Caki2 (cell line): ENCODE data around the gene CELSR1. TPM values are rescaled to one million over a fixed set of nuclear protein-coding genes. Genes with fewer than 3 reads are reported as not detected.

Source experiments
- DNase-seq: peaks from one replicate; pipeline ENCODE4 v3.0.0-alpha.2; 2015; ENCODE audit warnings: low read depth
- in situ Hi-C: cut with HindIII; loops from 2 replicates; pipeline ENCODE4 v1.10.0; 2016; ENCODE audit warnings: low sequenced_read_pairs, low pct_unique_long_range_greater_than_20kb, mixed read lengths
- total RNA-seq: library from RNA; depleted of rRNA; stranded (reverse); fragments of >200 nt; shearing (Covaris generic); gene quantifications from 2 replicates; pipeline ENCODE4 v1.2.3, GENCODE V29; 2014; ENCODE audit warnings: low replicate concordance

CELSR1 gene
- total RNA-seq, 1 experiment from 2014 or later: 98.7 TPM

DNA sequence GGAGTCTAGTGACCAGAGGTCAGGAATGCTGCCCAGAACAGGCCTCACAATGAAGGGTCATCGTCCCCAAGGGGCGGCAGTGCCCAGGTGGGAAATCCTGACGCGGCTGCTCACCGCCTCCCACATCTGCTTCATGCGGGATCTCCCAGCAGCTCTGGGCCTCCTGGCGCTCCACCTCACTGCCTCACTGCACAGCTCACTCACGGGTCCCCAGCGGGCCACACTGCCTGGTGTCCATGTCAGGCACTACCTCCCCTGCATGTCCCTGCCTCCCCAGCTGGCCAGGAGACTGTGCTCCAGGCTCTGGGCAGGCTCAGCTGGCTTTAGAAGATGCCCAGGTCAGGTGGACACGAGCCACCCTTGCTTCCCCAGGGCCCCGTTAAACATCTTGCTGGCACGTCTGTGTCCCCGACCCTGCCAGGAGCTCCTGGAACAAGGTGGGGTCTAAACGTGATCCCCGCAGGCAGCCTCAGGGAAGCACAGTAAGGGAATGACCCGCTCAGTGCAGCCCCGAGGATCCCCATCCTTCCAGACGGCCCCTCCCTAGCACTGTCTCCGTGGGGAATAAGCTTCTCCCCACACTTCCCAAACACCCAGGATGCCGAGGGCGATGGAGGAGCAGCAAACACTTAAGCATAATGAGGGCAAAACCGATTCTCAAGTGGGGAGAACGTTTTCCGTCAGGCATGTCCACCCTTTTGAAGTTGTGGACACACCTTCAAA, 108.7 kb downstream of the CELSR1 start:
- DNase-seq: no peak
- in situ Hi-C loops: loop anchor here (25.0 kb wide), 1 partner anchor 291 kb away; no protein-coding TSS in a partner anchor

DNA sequence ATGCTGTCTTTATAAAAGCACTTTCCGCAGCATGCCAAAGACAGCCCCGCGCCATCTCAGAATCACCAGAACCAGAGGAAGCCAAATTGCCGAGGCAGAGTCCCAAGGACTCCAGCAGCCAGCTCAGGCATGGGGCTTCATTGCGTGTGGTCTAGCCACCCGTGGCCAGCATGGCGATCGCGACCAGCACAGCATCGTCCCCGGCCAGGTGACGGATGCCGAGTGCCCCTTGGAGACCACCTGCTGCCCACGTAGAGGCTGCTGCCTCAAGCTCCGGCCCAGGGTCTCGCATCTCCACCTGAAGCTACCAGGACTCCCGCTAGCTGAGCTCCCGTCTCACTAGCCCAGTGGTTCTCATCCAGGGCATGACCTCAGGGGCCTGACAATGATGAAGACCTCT, 109.2 kb downstream of the CELSR1 start:
- no peak for DNase-seq
- in situ Hi-C loops: loop anchor here (25.0 kb wide), 1 partner anchor 291 kb away; no protein-coding TSS in a partner anchor

- in situ Hi-C loops: loop anchor here (25.0 kb wide), 1 partner anchor 288 kb away; no protein-coding TSS in a partner anchor
- peak; percentile 93 for DNase-seq
These were observed 112.4 kb downstream of the CELSR1 start for GRCh38 chr22:46425016-46425415.

DNA sequence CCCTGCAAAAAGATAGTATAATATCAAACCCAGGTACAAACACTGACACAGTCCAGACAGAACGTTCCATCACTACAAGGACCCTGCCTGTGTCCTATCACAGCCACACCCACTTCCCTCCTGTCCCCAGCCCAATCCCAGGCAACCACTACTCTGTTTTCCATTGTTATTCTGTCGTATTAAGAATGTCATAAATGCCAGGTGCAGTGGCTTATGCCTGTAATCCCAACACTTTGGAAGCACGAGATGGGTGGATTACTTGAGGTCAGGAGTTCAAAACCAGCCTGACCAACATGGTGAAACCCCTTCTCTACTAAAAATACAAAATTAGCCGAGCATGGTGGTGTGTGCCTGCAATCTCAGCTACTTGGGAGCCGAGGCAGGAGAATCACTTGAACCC, 112.9 kb downstream of the CELSR1 start:
- DNase-seq: no peak
- in situ Hi-C loops: no loop called here

DNA sequence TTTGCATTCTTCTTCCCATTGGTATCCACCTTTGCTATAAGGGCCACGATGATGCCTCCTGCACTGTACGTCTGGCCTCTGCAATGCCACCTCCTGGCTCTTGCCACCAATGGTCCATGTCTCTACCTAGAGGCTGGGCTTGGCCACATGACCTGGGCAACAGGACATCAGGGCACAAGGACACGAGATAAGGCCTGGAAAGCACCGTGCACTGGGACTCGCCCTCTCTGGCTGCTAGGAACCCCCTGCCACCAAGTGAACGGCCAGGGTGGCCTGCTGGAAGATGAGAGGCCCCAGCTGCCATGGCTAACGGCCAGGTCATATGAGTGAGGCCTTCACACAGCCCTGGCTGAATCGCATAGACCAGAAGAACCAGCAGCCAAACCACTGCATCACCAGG, 114.5 kb downstream of the CELSR1 start:
- DNase-seq: peak; percentile 88
- in situ Hi-C loops: no loop called here

GRCh38 chr22:46421267-46421666, 116.2 kb downstream of the CELSR1 start:
- in situ Hi-C loops: no loop called here
- peak; percentile 89 for DNase-seq

DNA sequence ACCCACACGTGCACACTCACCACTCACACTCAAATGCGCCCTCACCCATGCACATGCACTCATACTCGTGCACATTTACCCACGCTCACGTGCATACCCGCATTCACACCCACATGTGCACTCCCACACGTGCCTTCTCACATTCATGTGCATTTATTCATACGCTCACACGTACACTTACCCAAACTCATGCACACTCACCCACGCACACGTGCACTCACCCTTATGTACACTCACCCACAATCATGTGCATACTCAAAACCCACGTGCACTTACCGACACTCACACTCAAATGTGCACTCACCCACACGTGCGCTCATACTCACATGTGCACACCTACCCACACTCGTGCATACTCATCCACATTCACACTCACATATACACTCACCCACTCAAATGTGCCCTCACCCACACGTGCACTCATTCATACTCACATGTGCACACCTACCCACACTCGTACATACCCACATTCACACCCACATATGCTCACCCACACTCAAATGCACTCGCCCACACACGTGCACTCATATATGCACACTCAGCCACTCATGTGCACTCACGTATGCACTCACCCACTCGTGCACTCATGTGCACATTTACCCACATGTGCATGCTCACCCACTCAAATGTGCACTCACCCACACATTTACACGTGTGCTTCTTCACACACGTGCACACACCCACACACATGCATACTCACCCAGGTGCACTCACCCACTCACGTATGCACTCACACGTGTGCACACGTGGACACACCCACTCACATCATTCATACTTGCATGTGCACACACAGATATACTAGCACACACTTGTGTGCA, 117.5 kb downstream of the CELSR1 start:
- in situ Hi-C loops: no loop called here

GRCh38 chr22:46418827-46419226, 118.6 kb downstream of the CELSR1 start:
- in situ Hi-C loops: no loop called here
- DNase-seq: no peak

More for the DNA sequence above, 117.5 kb downstream of the CELSR1 start:
- no peak for DNase-seq

DNA sequence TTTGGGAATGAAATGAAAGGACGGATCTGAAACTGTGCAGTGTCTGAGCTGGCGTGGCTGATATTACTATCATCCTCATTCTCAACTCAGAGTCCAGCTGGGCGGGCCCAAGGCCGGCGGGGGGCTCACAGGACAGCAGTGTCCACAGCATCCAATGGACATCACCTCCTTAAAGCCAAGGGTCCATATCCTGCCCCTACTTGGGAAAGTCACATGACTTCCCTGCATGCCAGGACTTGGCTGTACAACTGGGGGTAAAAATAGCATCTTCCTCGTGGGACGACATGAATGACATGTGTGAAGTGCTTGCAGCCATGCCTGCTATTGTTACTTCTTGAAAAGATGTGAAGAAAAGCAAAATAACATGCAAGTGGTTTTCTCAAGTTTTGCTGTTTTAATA, 119.7 kb downstream of the CELSR1 start:
- in situ Hi-C loops: no loop called here
- DNase-seq: no peak

DNA sequence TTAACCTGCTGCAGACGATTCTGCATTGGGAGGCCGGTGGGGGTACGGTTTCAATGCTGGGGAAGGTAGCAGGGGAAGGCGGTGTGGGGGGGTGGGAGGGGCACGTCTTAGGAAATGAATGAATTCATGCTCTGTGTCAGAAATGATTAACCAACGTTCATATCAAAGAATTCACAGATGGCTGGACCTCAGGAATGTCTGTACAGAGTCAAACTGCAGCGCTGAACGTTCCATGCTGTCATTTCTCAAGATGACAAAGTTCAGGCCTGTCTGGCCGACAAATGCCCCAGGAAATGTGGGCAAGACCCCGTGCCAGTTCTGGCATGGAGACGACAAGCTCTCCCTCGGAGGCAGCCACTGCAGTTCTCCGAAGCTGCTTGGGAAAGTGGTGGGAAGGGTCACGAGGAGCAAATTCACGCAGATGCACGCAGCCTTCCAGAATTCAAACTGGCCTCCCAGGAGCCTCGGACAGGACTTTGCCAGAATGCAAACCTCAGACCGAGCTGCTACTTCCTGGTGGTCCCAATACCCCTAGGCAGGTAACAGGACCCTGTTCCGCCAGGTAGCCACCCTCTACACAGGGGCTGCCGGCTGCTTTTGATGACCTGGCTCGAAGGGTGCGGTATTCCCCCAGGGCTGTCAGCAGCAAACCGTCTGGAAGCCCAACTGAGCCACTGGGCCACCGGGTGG, 120.4 kb downstream of the CELSR1 start:
- in situ Hi-C loops: no loop called here
- DNase-seq: peak; percentile 93

DNA sequence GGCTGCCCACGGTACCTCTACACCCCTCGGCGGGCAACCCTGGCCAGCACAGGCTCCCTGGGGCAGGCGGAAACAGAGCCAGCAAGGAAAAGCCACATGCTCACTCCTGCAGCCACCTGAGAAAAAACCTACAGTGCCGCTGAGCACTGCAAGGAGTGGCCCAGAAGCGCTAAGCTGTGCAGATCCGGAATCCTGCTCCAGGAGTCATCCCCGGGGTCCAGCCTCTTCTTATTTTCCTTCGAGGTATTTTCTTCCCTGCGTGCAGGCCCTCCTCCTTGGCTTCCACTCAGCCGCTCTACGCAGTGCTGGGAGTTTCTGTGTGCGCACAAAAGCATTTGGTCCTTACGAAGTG, 120.9 kb downstream of the CELSR1 start:
- in situ Hi-C loops: no loop called here
- peak; percentile 91 for DNase-seq

- in situ Hi-C loops: no loop called here
- DNase-seq: no peak
These were observed 121.5 kb downstream of the CELSR1 start for GRCh38 chr22:46415776-46416519.

- no peak for DNase-seq
- in situ Hi-C loops: no loop called here
These were observed 122.7 kb downstream of the CELSR1 start for GRCh38 chr22:46414704-46415103.

DNA sequence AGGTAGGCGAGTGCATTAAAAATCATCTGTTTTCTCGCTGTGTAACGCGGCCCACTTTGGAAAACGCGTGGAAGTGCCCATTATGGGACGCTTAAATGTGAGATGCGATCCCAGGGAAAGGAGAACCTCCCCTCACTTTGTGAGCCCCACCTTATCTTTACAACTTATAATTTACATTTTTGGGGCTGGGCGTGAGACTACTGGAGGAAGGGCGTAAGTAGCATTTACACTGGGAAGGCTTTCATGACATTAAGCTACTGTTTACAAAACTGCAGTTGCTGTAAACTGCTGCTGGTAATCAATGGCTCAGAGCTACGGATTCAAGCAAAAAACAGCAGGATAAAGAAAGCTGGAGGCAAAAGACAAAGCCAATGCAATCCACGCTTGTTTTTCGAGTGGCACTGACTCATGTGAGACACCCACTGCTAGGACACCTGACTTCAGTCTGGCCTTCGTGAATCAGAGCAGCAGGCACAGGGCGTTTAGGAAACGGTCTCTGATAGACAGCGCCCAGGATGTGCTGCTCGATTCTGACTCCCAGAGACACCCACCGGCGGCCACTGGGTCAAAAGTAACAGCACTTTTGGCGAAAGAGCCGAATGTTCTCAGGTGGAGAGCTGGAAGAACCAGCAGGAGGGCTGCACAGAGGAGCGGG, 123.6 kb downstream of the CELSR1 start:
- DNase-seq: no peak
- in situ Hi-C loops: no loop called here

DNA sequence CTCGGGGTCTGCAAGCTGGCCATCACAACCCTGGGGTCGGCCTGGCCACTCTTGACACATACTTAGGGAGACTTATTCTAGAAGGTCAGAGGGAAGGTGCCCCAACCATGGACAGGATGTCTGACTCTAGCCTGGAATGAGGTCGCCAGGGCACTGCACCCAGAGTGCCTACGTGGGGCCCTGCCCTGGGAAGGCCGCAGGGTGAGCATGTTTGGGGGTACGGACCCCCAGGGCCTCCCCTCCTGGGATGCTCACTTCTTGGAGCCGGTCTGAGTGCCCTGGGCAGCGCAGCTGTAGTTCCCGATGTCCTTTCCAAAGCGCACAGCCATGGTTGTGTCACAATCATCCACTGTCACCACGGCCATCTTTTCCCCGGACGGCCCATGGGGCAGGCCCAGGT, 126.1 kb downstream of the CELSR1 start:
- in situ Hi-C loops: no loop called here
- no peak for DNase-seq

- no peak for DNase-seq
- in situ Hi-C loops: no loop called here
These were observed 127.1 kb downstream of the CELSR1 start for GRCh38 chr22:46410291-46410808.

DNA sequence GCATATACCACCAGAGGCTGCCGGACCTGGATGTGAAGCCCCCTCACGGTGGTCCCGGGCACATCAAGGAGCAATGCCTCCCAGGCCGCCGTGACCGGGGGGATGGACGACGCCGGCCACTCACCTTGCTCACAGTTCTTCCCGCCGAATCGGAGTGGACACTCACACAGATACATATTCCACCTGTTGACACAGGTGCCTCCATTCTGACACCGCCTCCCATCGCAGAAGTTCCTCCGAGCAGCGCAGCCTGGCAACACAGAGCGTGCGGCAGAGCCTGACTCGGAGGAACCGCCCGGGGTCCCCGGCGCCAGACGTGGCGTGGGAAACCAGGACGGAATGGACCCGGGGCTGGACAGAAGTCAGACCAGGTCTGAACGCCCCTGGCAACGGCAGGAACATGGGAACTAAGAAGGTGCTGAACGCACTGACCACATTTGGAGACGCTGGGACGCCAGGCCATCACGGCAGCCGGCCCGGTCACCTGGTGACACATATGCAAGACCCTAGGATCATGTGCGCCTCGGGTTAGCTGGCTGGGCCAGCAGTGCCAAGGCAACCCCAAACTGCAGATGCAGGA, 127.7 kb downstream of the CELSR1 start:
- in situ Hi-C loops: no loop called here
- no peak for DNase-seq
